GM19467 (cell line): ENCODE measurements around the gene DSG2.
"Not testable (repeated sequence)": the region's sequence is repeated elsewhere in the genome, so short reads cannot be mapped to it uniquely, and the experiment has no call there.

Experiments used
- ATAC-seq: cut with Tn5 transposase; IDR thresholded peaks from one replicate; pipeline ENCODE4 v1.9.1; 2021; ENCODE audit warnings: mild to moderate bottlenecking, moderate library complexity; ENCODE audit not compliant: unreplicated experiment

Gene DSG2

GRCh38 chr18:31498574-31499524 is 872 bp downstream of the DSG2 start:
- ATAC-seq = peak; percentile 5

- ATAC-seq = peak; percentile 83
Measured at GRCh38 chr18:31500051-31500688, 2.2 kb downstream of the DSG2 start.

- ATAC-seq = no peak
Measured at GRCh38 chr18:31503011-31503410, 5.0 kb downstream of the DSG2 start.

GRCh38 chr18:31504455-31505147 is 6.6 kb downstream of the DSG2 start:
- no peak for ATAC-seq

- ATAC-seq = no peak
Measured at GRCh38 chr18:31505156-31505555, 7.2 kb downstream of the DSG2 start.

GRCh38 chr18:31506024-31506742 is 8.2 kb downstream of the DSG2 start:
- no peak for ATAC-seq

- not testable (repeated sequence) for ATAC-seq
Measured at GRCh38 chr18:31507124-31507523, 9.1 kb downstream of the DSG2 start.

GRCh38 chr18:31508781-31509180 is 10.8 kb downstream of the DSG2 start:
- ATAC-seq = no peak

- ATAC-seq = no peak
Measured at GRCh38 chr18:31509571-31509970, 11.6 kb downstream of the DSG2 start.

- no peak for ATAC-seq
Measured at GRCh38 chr18:31510319-31510718, 12.3 kb downstream of the DSG2 start.

GRCh38 chr18:31511098-31511497 is 13.1 kb downstream of the DSG2 start:
- ATAC-seq = no peak

- no peak for ATAC-seq
Measured at GRCh38 chr18:31512203-31512764, 14.3 kb downstream of the DSG2 start.

GRCh38 chr18:31513189-31513935 is 15.4 kb downstream of the DSG2 start:
- ATAC-seq = no peak

- no peak for ATAC-seq
Measured at GRCh38 chr18:31516437-31516836, 18.5 kb downstream of the DSG2 start.

GRCh38 chr18:31526374-31526773 is 28.4 kb downstream of the DSG2 start:
- no peak for ATAC-seq

- no peak for ATAC-seq
Measured at GRCh38 chr18:31533236-31533635, 35.3 kb downstream of the DSG2 start.

- ATAC-seq = no peak
Measured at GRCh38 chr18:31538837-31539236, 40.9 kb downstream of the DSG2 start.

GRCh38 chr18:31546476-31546875 is 48.5 kb downstream of the DSG2 start:
- ATAC-seq = no peak

GRCh38 chr18:31548853-31549252 is 50.9 kb downstream of the DSG2 start:
- no peak for ATAC-seq

- ATAC-seq = no peak
Measured at GRCh38 chr18:31549416-31549815, 51.4 kb downstream of the DSG2 start.
